HCT116 (cell line): ENCODE data around the gene MAP3K5. TPM values are rescaled to one million over a fixed set of nuclear protein-coding genes. Genes with fewer than 3 reads are reported as not detected.

Experiments
- ATAC-seq: fragments of 200-7000 bp; cut with Tn5 transposase; 2 replicates; pipeline ENCODE4 v1.9.1; 2020; ENCODE audit warnings: mild to moderate bottlenecking, moderate library complexity
- BruUV-seq: library from RNA; stranded (reverse); fragments of 400-500 nt; replicated peaks from 2 replicates; lab custom pipeline; 2021; lab: Mats Ljungman, UMichigan
- CTCF ChIA-PET: fragments of 300-600 bp; sonication (Branson Sonifier 250); formaldehyde crosslinking; loops from one replicate; lab custom pipeline; 2021; ENCODE audit warnings: antibody characterized with exemption; lab: Charles Lee
- POLR2A ChIA-PET: fragments of 300-600, 350-600 bp; sonication (Branson Sonifier 250); formaldehyde crosslinking; loops from one replicate; lab custom pipeline; 2021; ENCODE audit warnings: antibody characterized with exemption; lab: Charles Lee
- RAD21 ChIA-PET, 2 experiments: fragments of 300-600 bp; sonication (Branson Sonifier 250); formaldehyde crosslinking; loops; one replicate each; lab custom pipeline; 2023; ENCODE audit warnings: low total read pairs in 2 of 2; ENCODE audit not compliant: uncharacterized antibody in 2 of 2, unreplicated experiment in 2 of 2, low non-redundant PET in 1 of 2; lab: Charles Lee
- DNase-seq: peaks from one replicate; pipeline ENCODE4 v3.0.0-alpha.2; 2010; ENCODE audit warnings: low read depth, low spot score
- H2AFZ ChIP-seq: fragments of 200-600 bp; shearing (Covaris generic), sonication (generic); 2 replicates; pipeline ENCODE4 v1.6.1; 2017; ENCODE audit warnings: low read depth, mixed run types, mixed read lengths, antibody characterized with exemption, low read length; ENCODE audit not compliant: poor library complexity, severe bottlenecking
- H3K27ac ChIP-seq: 2 replicates; pipeline ENCODE4 v1.5.1; 2012; ENCODE audit warnings: low read depth, low read length
- H3K27me3 ChIP-seq: fragments of 200-600 bp; sonication (generic); 2 replicates; pipeline ENCODE4 v1.6.1; 2016; ENCODE audit warnings: mixed run types, low read length, mixed read lengths; ENCODE audit not compliant: insufficient read depth
- H3K36me3 ChIP-seq, 2 experiments: fragments of 200-500 bp in 1 of 2; fragments of 200-600 bp in 1 of 2; sonication (Bioruptor generic) in 1 of 2; sonication (generic) in 1 of 2; 2 replicates each; pipeline versions ENCODE4 v1.5.1 to v1.6.1; 2014 to 2016; ENCODE audit warnings: low read length in 2 of 2, inconsistent platforms in 1 of 2, mixed read lengths in 1 of 2, mixed run types in 1 of 2; ENCODE audit not compliant: insufficient read depth in 2 of 2, control insufficient read depth in 1 of 2
- H3K4me1 ChIP-seq, 2 experiments: fragments of 200-600 bp in 1 of 2; sonication (generic) in 1 of 2; 2 replicates each; pipeline versions ENCODE4 v1.5.1 to v1.6.1; 2012 to 2017; ENCODE audit warnings: low read length in 2 of 2, inconsistent platforms in 1 of 2, mild to moderate bottlenecking in 1 of 2, mixed read lengths in 1 of 2, mixed run types in 1 of 2, moderate library complexity in 1 of 2; ENCODE audit not compliant: insufficient read depth in 2 of 2, control insufficient read depth in 1 of 2
- H3K4me2 ChIP-seq: fragments of 200-600 bp; sonication (generic); 2 replicates; pipeline ENCODE4 v1.6.1; 2017; ENCODE audit warnings: mixed run types, low read length, mixed read lengths
- H3K4me3 ChIP-seq, 2 experiments: fragments of 200-600 bp in 1 of 2; sonication (generic) in 1 of 2; replicated peaks in 1 of 2; 2 replicates each; pipeline ENCODE4 v1.5.1; 2011 to 2016; ENCODE audit warnings: low read length in 2 of 2, control low read depth in 1 of 2, low read depth in 1 of 2, mild to moderate bottlenecking in 1 of 2, mixed read lengths in 1 of 2, mixed run types in 1 of 2
- H3K79me2 ChIP-seq: fragments of 200-600 bp; sonication (generic); 2 replicates; pipeline ENCODE4 v1.6.1; 2017; ENCODE audit warnings: mild to moderate bottlenecking, mixed run types, low read length, moderate library complexity, mixed read lengths; ENCODE audit not compliant: insufficient read depth
- H3K9ac ChIP-seq: fragments of 200-600 bp; sonication (generic); 2 replicates; pipeline ENCODE4 v1.6.1; 2016; ENCODE audit warnings: low read length, mixed read lengths
- H3K9me2 ChIP-seq: fragments of 200-600 bp; sonication (generic), shearing (Covaris generic); 2 replicates; pipeline ENCODE4 v1.6.1; 2017; ENCODE audit warnings: mixed run types, mild to moderate bottlenecking, moderate library complexity; ENCODE audit not compliant: insufficient read depth
- H3K9me3 ChIP-seq, 2 experiments: fragments of 200-500 bp in 1 of 2; fragments of 200-600 bp in 1 of 2; sonication (Bioruptor generic) in 1 of 2; sonication (generic) in 1 of 2; 2 replicates each; pipeline ENCODE4 v1.6.1; 2014 to 2017; ENCODE audit warnings: low read length in 2 of 2, mixed read lengths in 2 of 2, inconsistent platforms in 1 of 2, low read depth in 1 of 2, mild to moderate bottlenecking in 1 of 2, mixed run types in 1 of 2, moderate library complexity in 1 of 2; ENCODE audit not compliant: control insufficient read depth in 1 of 2, insufficient read depth in 1 of 2
- H4K20me1 ChIP-seq: fragments of 200-600 bp; sonication (generic), shearing (Covaris generic); 2 replicates; pipeline ENCODE4 v1.6.1; 2017; ENCODE audit warnings: mixed run types, mild to moderate bottlenecking, moderate library complexity; ENCODE audit not compliant: insufficient read depth
- CBX3 ChIP-seq: IDR thresholded peaks from 2 replicates; pipeline ENCODE4 v1.6.1; 2012; ENCODE audit warnings: low read depth
- CEBPB ChIP-seq: IDR thresholded peaks from 2 replicates; pipeline ENCODE4 v1.6.1; 2012; ENCODE audit warnings: low read depth
- EGR1 ChIP-seq: IDR thresholded peaks from 2 replicates; pipeline ENCODE4 v1.6.1; 2012; ENCODE audit warnings: low read depth
- EZH2 ChIP-seq: fragments of 200-600 bp; sonication (generic); IDR thresholded peaks from 2 replicates; pipeline ENCODE4 v1.6.1; 2017; ENCODE audit warnings: antibody characterized with exemption, mixed run types
- EZH2phosphoT487 ChIP-seq: fragments of 200-600 bp; IDR thresholded peaks from 2 replicates; pipeline ENCODE4 v1.6.1; 2018; ENCODE audit warnings: antibody characterized with exemption, borderline replicate concordance
- JUND ChIP-seq: IDR thresholded peaks from 2 replicates; pipeline ENCODE4 v1.6.1; 2012
- POLR2A ChIP-seq: IDR thresholded peaks from 2 replicates; pipeline ENCODE4 v1.7.0; 2011; ENCODE audit warnings: borderline replicate concordance; ENCODE audit not compliant: insufficient read depth, insufficient read length; ENCODE audit errors: extremely low read depth
- POLR2AphosphoS5 ChIP-seq: IDR thresholded peaks from 2 replicates; pipeline ENCODE4 v1.6.1; 2011; ENCODE audit warnings: mild to moderate bottlenecking, low read depth, low read length, moderate library complexity
- RAD21 ChIP-seq: IDR thresholded peaks from 2 replicates; pipeline ENCODE4 v1.6.1; 2012; ENCODE audit warnings: low read depth, mild to moderate bottlenecking
- SIN3A ChIP-seq: IDR thresholded peaks from 2 replicates; pipeline ENCODE4 v1.6.1; 2012; ENCODE audit warnings: low read depth
- SP1 ChIP-seq: IDR thresholded peaks from 2 replicates; pipeline ENCODE4 v1.6.1; 2012; ENCODE audit warnings: low read depth
- SRF ChIP-seq: IDR thresholded peaks from 2 replicates; pipeline ENCODE4 v1.6.1; 2012; ENCODE audit warnings: low read depth
- TCF7L2 ChIP-seq: IDR thresholded peaks from 2 replicates; pipeline ENCODE4 v1.7.0; 2011; ENCODE audit warnings: borderline replicate concordance, inconsistent platforms; ENCODE audit not compliant: insufficient read depth, insufficient read length; ENCODE audit errors: extremely low read depth
- YY1 ChIP-seq: IDR thresholded peaks from 2 replicates; pipeline ENCODE4 v1.6.1; 2011; ENCODE audit warnings: low read length, low read depth, moderate library complexity, mild to moderate bottlenecking; ENCODE audit not compliant: insufficient replicate concordance; ENCODE audit errors: extremely low read depth
- ZFX ChIP-seq: fragments of 450-650 bp; IDR thresholded peaks from 2 replicates; pipeline ENCODE4 v1.6.1; 2017
- ZNF274 ChIP-seq: fragments of 200-500 bp; sonication (Bioruptor generic); IDR thresholded peaks from 2 replicates; pipeline ENCODE4 v1.6.1; 2014; ENCODE audit warnings: mild to moderate bottlenecking, low read depth, low read length, inconsistent platforms
- intact Hi-C: fragments of 100-400 bp; cut with micrococcal nuclease; formaldehyde crosslinking; loops from 2 replicates; pipeline ENCODE4 v1.10.0; 2022
- total RNA-seq: library from RNA; stranded (reverse); gene quantifications from one replicate; pipeline ENCODE4 v1.2.1, GENCODE V29; 2021; ENCODE audit not compliant: unreplicated experiment
- TF ChIP-seq, protein P1 (sequence below): IDR thresholded peaks from 2 replicates; pipeline ENCODE4 v1.6.1; 2012; ENCODE audit warnings: low read depth
- TF ChIP-seq, protein P2 (sequence below): IDR thresholded peaks from 2 replicates; pipeline ENCODE4 v1.6.1; 2012
- TF ChIP-seq, protein P3 (sequence below), 3 experiments: fragments of 200-600 bp in 1 of 3; sonication (generic) in 1 of 3; IDR thresholded peaks in 2 of 3; conservative IDR thresholded peaks in 1 of 3; 2 replicates each; pipeline ENCODE4 v1.5.1; 2012 to 2017; ENCODE audit warnings: low read depth in 2 of 3, low read length in 2 of 3, antibody characterized with exemption in 1 of 3, borderline replicate concordance in 1 of 3, control low read depth in 1 of 3, mild to moderate bottlenecking in 1 of 3, mixed read lengths in 1 of 3, mixed run types in 1 of 3, moderate library complexity in 1 of 3; ENCODE audit not compliant: insufficient read depth in 1 of 3
- TF ChIP-seq, protein P4 (sequence below): IDR thresholded peaks from 2 replicates; pipeline ENCODE4 v1.6.1; 2012

MAP3K5 gene
- total RNA-seq, 1 experiment from 2014 or later: 11.8 TPM

DNA sequence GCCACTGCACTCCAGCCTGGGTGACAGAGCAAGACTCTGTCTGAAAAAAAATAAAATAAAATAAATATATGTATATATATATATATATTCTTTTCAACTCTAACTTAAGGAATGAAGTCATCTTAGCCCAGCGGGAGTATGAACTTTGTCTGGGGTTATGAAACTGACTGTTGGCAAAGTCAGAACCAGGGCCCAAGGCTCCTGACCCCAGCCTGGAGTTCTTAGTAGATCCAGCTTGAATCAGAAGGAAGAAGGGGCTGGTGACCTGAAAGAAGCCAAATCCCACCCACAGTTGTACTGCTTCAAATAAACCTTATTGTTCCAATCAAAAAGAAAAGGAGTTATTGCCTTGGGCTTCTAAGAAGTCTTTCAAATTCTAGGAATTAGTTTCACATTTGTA, 158.9 kb downstream of the MAP3K5 start:
- intact Hi-C loops: no loop called here
- no TSS peak for BruUV-seq
- Histone ChIP-seq H3K27ac (no peak overlapping the region), H3K4me2 (no peak overlapping the region), H3K79me2 (no peaks in the 10 kb centered on the region), H3K9me3 (no peaks in the 10 kb centered on the region), H3K4me1 (no peaks in the 10 kb centered on the region), H3K27me3 (no peaks in the 10 kb centered on the region), H3K4me3 (no peak overlapping the region), H3K9ac (no peak overlapping the region), H2AFZ (no peak overlapping the region), H4K20me1 (no peaks in the 10 kb centered on the region), H3K36me3 (no peaks in the 10 kb centered on the region), H3K9me2 (no peaks in the 10 kb centered on the region)
- DNase-seq (no peak), ATAC-seq (no peak)
- CTCF ChIA-PET: no interaction called here
- no peak for TF ChIP-seq CEBPB
- TF ChIP-seq, protein P1, sequence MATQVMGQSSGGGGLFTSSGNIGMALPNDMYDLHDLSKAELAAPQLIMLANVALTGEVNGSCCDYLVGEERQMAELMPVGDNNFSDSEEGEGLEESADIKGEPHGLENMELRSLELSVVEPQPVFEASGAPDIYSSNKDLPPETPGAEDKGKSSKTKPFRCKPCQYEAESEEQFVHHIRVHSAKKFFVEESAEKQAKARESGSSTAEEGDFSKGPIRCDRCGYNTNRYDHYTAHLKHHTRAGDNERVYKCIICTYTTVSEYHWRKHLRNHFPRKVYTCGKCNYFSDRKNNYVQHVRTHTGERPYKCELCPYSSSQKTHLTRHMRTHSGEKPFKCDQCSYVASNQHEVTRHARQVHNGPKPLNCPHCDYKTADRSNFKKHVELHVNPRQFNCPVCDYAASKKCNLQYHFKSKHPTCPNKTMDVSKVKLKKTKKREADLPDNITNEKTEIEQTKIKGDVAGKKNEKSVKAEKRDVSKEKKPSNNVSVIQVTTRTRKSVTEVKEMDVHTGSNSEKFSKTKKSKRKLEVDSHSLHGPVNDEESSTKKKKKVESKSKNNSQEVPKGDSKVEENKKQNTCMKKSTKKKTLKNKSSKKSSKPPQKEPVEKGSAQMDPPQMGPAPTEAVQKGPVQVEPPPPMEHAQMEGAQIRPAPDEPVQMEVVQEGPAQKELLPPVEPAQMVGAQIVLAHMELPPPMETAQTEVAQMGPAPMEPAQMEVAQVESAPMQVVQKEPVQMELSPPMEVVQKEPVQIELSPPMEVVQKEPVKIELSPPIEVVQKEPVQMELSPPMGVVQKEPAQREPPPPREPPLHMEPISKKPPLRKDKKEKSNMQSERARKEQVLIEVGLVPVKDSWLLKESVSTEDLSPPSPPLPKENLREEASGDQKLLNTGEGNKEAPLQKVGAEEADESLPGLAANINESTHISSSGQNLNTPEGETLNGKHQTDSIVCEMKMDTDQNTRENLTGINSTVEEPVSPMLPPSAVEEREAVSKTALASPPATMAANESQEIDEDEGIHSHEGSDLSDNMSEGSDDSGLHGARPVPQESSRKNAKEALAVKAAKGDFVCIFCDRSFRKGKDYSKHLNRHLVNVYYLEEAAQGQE: no peak
- TF ChIP-seq EGR1: no peak
- no peak for TF ChIP-seq POLR2A
- TF ChIP-seq TCF7L2: no peak
- no peak for TF ChIP-seq CBX3
- no peak for TF ChIP-seq JUND
- TF ChIP-seq, protein P2, sequence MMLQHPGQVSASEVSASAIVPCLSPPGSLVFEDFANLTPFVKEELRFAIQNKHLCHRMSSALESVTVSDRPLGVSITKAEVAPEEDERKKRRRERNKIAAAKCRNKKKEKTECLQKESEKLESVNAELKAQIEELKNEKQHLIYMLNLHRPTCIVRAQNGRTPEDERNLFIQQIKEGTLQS: no peak
- no peak for TF ChIP-seq EZH2
- no peak for TF ChIP-seq YY1
- no peak for TF ChIP-seq RAD21
- TF ChIP-seq SRF: no peak
- no peak for TF ChIP-seq SP1
- TF ChIP-seq, protein P3, sequence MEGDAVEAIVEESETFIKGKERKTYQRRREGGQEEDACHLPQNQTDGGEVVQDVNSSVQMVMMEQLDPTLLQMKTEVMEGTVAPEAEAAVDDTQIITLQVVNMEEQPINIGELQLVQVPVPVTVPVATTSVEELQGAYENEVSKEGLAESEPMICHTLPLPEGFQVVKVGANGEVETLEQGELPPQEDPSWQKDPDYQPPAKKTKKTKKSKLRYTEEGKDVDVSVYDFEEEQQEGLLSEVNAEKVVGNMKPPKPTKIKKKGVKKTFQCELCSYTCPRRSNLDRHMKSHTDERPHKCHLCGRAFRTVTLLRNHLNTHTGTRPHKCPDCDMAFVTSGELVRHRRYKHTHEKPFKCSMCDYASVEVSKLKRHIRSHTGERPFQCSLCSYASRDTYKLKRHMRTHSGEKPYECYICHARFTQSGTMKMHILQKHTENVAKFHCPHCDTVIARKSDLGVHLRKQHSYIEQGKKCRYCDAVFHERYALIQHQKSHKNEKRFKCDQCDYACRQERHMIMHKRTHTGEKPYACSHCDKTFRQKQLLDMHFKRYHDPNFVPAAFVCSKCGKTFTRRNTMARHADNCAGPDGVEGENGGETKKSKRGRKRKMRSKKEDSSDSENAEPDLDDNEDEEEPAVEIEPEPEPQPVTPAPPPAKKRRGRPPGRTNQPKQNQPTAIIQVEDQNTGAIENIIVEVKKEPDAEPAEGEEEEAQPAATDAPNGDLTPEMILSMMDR (IDR thresholded peaks at IDR 0.05 in 2 of 3, conservative IDR thresholded peaks at IDR 0.05 in 1 of 3; ENCODE audit: borderline replicate concordance in 1 of 3, insufficient read depth in 1 of 3, low read depth in 2 of 3, low read length in 2 of 3): no peak
- TF ChIP-seq, protein P4, sequence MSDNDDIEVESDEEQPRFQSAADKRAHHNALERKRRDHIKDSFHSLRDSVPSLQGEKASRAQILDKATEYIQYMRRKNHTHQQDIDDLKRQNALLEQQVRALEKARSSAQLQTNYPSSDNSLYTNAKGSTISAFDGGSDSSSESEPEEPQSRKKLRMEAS: no peak
- no peak for TF ChIP-seq SIN3A
- TF ChIP-seq POLR2AphosphoS5: no peak
- TF ChIP-seq ZFX: no peak
- no peak for TF ChIP-seq EZH2phosphoT487
- no peak for TF ChIP-seq ZNF274
- POLR2A ChIA-PET: no interaction called here
- RAD21 ChIA-PET: no interaction called here
